ENCODE measurements around the gene MTRF1.

Gene MTRF1

DNA sequence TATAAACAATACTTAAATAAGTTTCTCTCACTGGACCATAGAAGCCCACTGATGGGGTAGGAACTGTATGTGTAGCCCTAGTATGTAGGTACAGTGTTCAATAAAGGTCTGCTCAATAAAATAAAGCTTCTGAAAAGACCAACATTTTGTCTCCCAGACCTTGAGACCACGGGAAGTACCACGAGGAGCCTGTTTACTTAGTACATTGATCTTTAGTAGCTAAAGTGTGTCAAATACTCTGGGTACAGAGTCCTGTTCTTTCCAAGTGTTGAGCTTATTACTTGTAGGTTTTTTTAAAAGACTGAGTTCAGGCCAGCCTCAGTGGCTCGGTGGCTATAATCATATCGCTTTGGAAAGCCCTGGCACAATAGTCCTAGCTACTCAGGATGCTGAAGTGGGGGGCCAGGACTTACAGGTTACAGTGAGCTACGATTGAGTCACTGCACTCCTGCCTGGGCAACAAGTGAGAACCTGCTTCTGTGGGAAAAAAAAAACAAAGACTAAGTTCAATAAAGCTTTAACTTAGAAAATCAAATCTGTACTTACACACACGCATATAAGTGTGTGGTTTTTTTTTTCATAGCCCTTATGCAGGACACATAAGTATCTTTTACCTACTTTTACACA is 3.4 kb downstream of the MTRF1 start:
- DNase-seq (ENCODE audit: extremely low read depth, insufficient read length): no peak
- Histone ChIP-seq H3K4me3 (replicated peaks; ENCODE audit: low read depth, low read length) (no peak overlapping the region), H3K36me3 (ENCODE audit: control insufficient read depth, insufficient read depth, low read length) (peaks cover 3% of the 10 kb centered on the region), H3K27me3 (replicated peaks; ENCODE audit: control insufficient read depth, insufficient read depth, low read length) (no peaks in the 10 kb centered on the region)
- TF ChIP-seq, protein P1, sequence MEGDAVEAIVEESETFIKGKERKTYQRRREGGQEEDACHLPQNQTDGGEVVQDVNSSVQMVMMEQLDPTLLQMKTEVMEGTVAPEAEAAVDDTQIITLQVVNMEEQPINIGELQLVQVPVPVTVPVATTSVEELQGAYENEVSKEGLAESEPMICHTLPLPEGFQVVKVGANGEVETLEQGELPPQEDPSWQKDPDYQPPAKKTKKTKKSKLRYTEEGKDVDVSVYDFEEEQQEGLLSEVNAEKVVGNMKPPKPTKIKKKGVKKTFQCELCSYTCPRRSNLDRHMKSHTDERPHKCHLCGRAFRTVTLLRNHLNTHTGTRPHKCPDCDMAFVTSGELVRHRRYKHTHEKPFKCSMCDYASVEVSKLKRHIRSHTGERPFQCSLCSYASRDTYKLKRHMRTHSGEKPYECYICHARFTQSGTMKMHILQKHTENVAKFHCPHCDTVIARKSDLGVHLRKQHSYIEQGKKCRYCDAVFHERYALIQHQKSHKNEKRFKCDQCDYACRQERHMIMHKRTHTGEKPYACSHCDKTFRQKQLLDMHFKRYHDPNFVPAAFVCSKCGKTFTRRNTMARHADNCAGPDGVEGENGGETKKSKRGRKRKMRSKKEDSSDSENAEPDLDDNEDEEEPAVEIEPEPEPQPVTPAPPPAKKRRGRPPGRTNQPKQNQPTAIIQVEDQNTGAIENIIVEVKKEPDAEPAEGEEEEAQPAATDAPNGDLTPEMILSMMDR (IDR thresholded peaks at IDR 0.05; ENCODE audit: insufficient read depth, low read length, poor library complexity, severe bottlenecking): no peak

DNA sequence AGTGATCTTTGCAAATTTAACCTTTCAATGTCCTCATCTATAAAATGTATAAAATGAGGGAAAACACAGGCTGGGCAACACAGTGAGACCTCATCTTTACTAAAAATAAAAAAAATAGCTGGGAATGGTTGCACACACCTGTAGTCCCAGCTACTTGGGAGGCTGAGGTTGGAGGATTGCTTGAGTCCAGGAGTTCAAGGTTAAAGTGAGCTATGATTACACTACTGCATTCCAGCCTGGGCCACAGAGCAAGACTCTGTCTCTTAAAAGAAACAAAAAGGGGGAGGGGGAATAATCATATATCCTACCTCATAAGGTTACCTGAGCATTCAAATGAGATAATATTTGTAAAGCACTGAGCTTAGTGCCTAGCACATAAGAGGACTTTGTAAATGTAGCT is 5.8 kb downstream of the MTRF1 start:
- no peaks in the 10 kb centered on the region for H3K27me3 ChIP-seq (replicated peaks; ENCODE audit: control insufficient read depth, insufficient read depth, low read length)
- peaks cover 3% of the 10 kb centered on the region for H3K36me3 ChIP-seq (ENCODE audit: control insufficient read depth, insufficient read depth, low read length)
- DNase-seq (ENCODE audit: extremely low read depth, insufficient read length): no peak
- TF ChIP-seq, protein P1 (IDR thresholded peaks at IDR 0.05; ENCODE audit: insufficient read depth, low read length, poor library complexity, severe bottlenecking): no peak
- no peak overlapping the region for H3K4me3 ChIP-seq (replicated peaks; ENCODE audit: low read depth, low read length)

DNA sequence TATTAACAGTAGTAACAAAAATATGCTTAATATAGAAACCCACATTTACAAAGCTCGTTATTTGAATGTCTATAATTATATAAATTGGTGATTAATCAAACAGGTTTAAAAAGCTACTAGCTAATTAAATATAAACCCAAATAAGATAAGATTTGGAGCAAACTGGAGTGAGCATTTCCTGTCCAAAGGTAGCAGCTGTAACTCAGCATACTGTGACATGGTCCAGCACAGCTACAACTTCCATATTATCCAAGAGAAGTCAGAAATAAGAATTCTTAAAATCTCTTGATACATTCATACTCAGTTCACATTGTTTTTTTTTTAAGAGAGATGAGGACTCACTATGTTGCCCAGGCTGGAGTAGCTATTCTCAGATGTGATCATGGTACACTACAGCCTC is 8.5 kb downstream of the MTRF1 start:
- Histone ChIP-seq H3K27me3 (replicated peaks; ENCODE audit: control insufficient read depth, insufficient read depth, low read length) (no peaks in the 10 kb centered on the region), H3K4me3 (replicated peaks; ENCODE audit: low read depth, low read length) (no peak overlapping the region), H3K36me3 (ENCODE audit: control insufficient read depth, insufficient read depth, low read length) (peaks cover 2% of the 10 kb centered on the region)
- DNase-seq (ENCODE audit: extremely low read depth, insufficient read length): no peak
- TF ChIP-seq, protein P1 (IDR thresholded peaks at IDR 0.05; ENCODE audit: insufficient read depth, low read length, poor library complexity, severe bottlenecking): no peak

DNA sequence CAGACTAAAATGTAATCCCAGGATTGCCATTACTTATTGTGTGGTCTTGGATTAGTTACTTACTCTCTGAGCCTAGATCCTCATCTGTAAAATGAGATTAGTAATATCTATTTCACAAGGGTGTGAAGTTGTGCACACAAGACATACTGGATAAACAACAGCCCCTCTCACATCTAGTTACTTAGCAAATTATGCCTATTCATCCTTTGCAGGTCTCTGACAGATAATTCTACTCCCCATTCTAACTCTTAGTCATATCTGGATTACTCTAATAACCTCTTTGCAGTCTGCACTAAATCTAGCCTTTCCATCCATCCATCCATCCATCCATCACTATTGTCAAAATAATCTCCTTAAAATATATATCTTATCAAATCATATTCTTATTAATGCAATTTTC is 12.4 kb downstream of the MTRF1 start:
- Histone ChIP-seq H3K36me3 (ENCODE audit: control insufficient read depth, insufficient read depth, low read length) (peaks cover 7% of the 10 kb centered on the region), H3K4me3 (replicated peaks; ENCODE audit: low read depth, low read length) (no peak overlapping the region), H3K27me3 (replicated peaks; ENCODE audit: control insufficient read depth, insufficient read depth, low read length) (no peaks in the 10 kb centered on the region)
- no peak for DNase-seq (ENCODE audit: extremely low read depth, insufficient read length)
- TF ChIP-seq, protein P1 (IDR thresholded peaks at IDR 0.05; ENCODE audit: insufficient read depth, low read length, poor library complexity, severe bottlenecking): no peak

DNA sequence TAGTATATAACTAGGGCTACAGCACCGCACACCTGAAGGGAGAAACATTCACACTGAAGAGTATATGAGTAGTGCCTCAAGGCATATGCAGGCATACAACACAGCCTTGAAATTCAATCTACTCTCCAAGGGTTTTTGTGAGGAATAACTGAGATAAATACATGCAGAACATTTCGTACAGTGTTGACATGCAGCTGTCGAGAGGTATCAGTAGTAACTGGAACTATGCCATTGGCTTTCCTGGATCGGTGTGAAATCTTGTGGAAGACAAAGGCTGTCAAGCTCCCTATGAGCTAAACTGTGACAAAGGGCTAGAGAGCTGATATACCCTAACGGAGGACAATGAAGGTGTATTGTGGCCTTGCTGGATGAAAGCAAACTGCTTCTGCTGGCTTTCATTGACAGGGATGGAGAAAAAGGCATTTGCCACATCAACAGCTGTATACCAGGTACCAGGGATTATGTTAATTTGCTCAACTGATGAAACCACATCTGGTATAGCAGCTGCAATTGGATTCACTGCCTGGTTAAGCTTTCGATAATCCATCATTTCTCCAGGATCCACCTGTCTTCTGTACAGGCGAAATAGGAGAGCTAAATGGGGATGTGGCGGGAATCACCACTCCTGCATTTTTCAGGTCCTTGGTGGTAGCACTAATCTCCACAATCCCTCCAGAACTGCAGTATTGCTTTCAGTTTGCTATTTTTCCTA is 16.3 kb downstream of the MTRF1 start:
- H3K4me3 ChIP-seq (replicated peaks; ENCODE audit: low read depth, low read length): no peak overlapping the region
- H3K27me3 ChIP-seq (replicated peaks; ENCODE audit: control insufficient read depth, insufficient read depth, low read length): no peaks in the 10 kb centered on the region
- TF ChIP-seq, protein P1 (IDR thresholded peaks at IDR 0.05; ENCODE audit: insufficient read depth, low read length, poor library complexity, severe bottlenecking): no peak
- H3K36me3 ChIP-seq (ENCODE audit: control insufficient read depth, insufficient read depth, low read length): peaks cover 7% of the 10 kb centered on the region
- no peak for DNase-seq (ENCODE audit: extremely low read depth, insufficient read length)

Data from GM06990 (cell line).